ENCODE measurements around the gene CLDN12. TPM values are rescaled to one million over a fixed set of nuclear protein-coding genes. Genes with fewer than 3 reads are reported as not detected.

The CLDN12 gene
- total RNA-seq, 2 donors from 2014 or later, result 5.6 to 11.0 TPM

DNA sequence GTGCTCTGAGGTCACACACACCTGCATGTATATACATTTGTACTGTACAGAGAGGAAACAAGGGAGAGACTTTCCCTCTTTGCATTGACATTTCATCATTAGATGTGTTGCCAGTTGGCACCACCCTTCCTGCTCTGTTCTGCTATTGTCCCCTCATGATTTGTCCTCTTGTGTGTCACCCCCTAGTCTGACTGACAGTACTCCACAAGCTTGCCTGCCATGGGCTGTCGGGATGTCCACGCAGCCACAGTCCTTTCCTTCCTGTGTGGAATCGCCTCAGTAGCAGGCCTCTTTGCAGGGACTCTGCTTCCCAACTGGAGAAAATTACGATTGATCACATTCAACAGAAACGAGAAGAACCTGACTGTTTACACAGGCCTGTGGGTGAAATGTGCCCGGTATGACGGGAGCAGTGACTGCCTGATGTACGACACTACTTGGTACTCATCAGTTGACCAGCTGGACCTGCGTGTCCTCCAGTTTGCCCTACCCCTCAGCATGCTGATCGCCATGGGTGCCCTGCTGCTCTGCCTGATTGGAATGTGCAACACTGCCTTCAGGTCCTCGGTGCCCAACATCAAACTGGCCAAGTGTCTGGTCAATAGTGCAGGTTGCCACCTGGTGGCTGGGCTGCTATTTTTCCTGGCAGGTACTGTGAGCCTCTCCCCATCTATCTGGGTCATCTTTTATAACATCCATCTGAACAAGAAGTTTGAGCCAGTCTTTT, 9.4 kb downstream of the CLDN12 start:
- Mint-ChIP-seq H3K4me3 (no peak overlapping the region), H3K27me3 (no peaks in the 10 kb centered on the region), H3K9me3 (no peaks in the 10 kb centered on the region), H3K27ac (no peak overlapping the region), H3K36me3 (ENCODE audit: low read depth) (peaks cover 6% of the 10 kb centered on the region), H3K4me1 (no peaks in the 10 kb centered on the region)
- ATAC-seq (replicated peaks), result no peak

DNA sequence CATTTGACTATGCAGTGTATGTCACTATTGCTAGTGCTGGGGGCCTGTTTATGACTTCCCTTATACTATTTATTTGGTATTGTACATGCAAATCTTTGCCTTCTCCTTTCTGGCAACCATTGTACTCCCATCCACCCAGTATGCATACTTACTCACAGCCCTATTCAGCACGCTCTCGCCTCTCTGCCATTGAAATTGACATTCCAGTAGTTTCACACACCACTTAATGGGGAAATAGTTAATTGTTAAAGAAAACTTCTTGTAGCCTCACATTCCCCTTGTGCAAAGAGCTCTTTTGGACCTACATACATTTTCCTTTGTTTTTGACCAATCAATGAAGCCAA, 9.9 kb downstream of the CLDN12 start:
- Mint-ChIP-seq H3K27me3 (no peaks in the 10 kb centered on the region), H3K4me1 (no peaks in the 10 kb centered on the region), H3K27ac (no peak overlapping the region), H3K36me3 (ENCODE audit: low read depth) (peaks cover 6% of the 10 kb centered on the region), H3K9me3 (no peaks in the 10 kb centered on the region), H3K4me3 (no peak overlapping the region)
- no peak for ATAC-seq (replicated peaks)

DNA sequence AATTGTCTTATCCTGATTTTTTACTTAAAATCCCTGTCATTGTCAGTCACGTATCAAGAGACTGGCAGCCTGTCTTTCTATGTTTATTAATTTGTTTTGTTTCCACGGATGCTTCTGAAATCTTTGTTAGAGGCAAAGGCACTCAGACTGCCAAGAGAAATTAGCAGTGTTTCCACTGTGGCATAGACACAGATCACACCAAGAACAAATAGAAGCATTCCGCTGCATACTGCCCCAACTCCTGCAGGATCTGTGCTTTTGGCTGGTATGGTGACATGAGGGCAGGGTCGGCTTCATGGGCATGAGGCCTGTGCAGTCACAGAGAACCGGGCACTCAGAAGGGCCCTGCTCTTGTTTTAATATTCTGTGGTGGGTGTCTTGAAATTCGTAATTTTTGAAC, 18.4 kb downstream of the CLDN12 start:
- peaks cover 12% of the 10 kb centered on the region for H3K4me1 Mint-ChIP-seq
- ATAC-seq (replicated peaks), result no peak
- H3K36me3 Mint-ChIP-seq (ENCODE audit: low read depth), result no peaks in the 10 kb centered on the region
- no peaks in the 10 kb centered on the region for H3K9me3 Mint-ChIP-seq
- no peak overlapping the region for H3K4me3 Mint-ChIP-seq
- H3K27ac Mint-ChIP-seq, result peak overlapping the region; percentile 12
- no peaks in the 10 kb centered on the region for H3K27me3 Mint-ChIP-seq

DNA sequence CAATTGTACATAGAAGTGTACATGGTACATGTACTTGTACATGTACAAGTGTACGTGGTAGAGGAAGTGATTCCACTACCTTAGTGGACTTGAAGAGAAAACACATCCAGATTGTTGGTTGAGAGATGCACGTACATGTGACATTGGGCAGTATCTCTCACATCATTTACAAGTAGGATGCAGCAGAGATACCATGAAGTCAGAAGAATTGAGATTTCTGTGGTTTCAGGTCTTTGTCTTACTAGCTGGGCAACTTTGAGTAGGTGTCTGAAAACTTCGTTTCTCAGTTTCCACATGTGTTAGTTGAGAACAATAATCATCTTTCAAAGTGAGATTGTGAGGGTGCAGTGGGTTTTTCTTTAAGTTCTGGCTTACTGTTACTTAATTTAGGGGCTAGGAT, 21.5 kb downstream of the CLDN12 start:
- Mint-ChIP-seq H3K27me3 (peaks cover 7% of the 10 kb centered on the region), H3K27ac (peak overlapping the region; percentile 78), H3K4me1 (peaks cover 12% of the 10 kb centered on the region), H3K9me3 (no peaks in the 10 kb centered on the region), H3K36me3 (ENCODE audit: low read depth) (no peaks in the 10 kb centered on the region), H3K4me3 (peak overlapping the region; percentile 57)
- ATAC-seq (replicated peaks), result peak; percentile 91

DNA sequence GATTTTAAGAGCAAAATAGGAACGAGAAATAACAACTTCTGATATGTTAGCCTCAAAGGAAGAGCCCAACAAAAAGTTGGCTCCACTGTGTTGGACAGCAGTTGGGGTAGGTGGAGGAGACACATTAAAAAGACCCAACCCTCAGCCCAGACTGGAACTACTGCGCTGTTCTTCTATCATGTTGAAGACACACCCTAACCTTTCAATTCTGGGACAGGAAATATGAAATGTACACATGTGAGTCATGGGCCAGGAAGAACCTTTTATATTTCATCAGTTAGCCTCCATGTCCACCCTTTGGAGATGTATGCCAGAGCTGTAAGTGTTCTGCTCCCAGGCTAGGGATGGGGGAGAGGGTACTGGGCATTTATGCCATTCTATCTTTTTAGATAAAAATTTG, 22.1 kb downstream of the CLDN12 start:
- peaks cover 7% of the 10 kb centered on the region for H3K27me3 Mint-ChIP-seq
- H3K9me3 Mint-ChIP-seq, result no peaks in the 10 kb centered on the region
- no peaks in the 10 kb centered on the region for H3K36me3 Mint-ChIP-seq (ENCODE audit: low read depth)
- peaks cover 12% of the 10 kb centered on the region for H3K4me1 Mint-ChIP-seq
- ATAC-seq (replicated peaks), result peak; percentile 67
- peak overlapping the region; percentile 57 for H3K4me3 Mint-ChIP-seq
- peak overlapping the region; percentile 78 for H3K27ac Mint-ChIP-seq

DNA sequence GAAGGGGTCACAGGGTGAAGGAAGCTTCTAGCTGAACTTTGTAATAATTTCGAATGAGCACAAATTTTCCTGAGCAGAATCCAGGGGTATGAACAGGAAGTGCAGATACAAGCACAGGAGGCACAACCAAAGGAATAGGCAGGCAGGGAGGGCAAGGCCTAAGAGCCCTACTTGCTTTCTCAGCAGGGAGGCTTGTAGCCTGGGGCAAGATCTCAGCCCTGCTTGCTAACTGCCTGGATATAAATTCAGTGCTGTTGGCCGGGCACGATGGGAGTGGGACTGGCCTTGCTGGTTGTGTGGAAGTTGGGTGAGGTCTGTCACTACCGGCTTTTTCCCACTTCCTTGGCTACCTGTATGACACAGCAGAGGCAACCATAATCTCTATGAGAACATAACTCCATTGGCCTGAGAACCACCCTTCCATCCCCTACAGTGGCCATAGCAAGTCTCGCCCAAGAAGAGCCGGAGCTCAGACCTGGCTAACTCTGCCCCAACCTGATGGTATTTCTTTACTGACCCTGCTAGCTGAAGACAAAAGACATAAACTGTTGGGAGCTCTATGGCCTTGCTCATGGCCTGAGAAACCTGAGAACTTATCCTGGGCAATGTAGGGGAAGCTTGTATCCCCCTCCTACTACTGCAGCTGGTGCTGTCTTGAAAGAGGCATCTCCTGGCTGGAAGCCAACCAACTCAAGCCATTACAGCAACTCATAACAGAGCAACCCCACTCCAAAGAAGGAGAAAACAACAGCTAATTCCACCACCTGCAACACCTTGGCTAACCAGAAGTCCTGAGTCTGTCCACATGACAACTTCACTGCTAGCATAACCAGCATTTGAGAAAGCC, 27.6 kb downstream of the CLDN12 start:
- Mint-ChIP-seq H3K27ac (no peak overlapping the region), H3K4me1 (no peaks in the 10 kb centered on the region), H3K36me3 (ENCODE audit: low read depth) (no peaks in the 10 kb centered on the region), H3K9me3 (no peaks in the 10 kb centered on the region), H3K27me3 (peaks cover 15% of the 10 kb centered on the region), H3K4me3 (no peak overlapping the region)
- no peak for ATAC-seq (replicated peaks)

DNA sequence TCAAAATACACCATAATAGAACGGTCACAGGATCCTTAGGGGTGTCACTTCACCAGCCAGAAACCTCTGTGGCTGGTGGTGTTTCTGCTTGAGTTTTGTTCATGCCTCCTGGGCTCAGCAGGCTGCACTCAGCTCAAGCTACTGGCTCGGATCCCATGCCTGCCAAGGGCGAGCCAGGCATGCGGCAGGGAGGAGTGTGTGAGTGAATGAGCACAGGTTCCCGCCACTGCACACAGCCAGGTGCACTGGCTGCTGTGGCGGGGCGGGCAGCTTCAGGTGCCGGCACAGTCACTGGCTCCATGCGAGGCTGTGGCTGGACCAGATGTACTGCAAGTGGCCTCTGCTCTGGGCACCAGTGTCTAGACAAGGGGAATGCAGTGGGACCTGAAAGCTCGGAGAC, 29.5 kb downstream of the CLDN12 start:
- Mint-ChIP-seq H3K4me1 (no peaks in the 10 kb centered on the region), H3K27ac (no peak overlapping the region), H3K9me3 (no peaks in the 10 kb centered on the region), H3K4me3 (no peak overlapping the region), H3K36me3 (ENCODE audit: low read depth) (no peaks in the 10 kb centered on the region), H3K27me3 (peaks cover 15% of the 10 kb centered on the region)
- ATAC-seq (replicated peaks), result no peak

DNA sequence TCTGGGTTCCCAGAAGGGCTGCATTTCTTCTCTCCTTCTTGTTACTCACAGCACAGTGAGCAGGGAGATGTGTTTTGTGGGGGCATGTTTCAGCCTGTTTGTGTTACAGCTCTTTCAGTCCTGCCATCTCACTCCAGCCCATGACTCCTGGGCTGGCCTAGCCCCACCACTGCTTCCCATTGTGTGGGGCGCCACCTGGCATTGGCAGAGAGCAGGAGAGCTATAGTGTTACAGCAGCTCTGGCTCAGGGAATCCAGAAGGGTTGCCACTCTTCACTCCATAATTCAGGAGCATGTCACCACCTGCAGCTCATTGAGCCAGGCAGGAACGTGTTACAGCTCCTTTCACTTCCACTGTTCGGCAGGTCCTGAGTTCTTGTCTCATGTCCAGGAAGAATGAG, 30.0 kb downstream of the CLDN12 start:
- Mint-ChIP-seq H3K9me3 (no peaks in the 10 kb centered on the region), H3K4me3 (no peak overlapping the region), H3K27me3 (peaks cover 15% of the 10 kb centered on the region), H3K4me1 (no peaks in the 10 kb centered on the region), H3K27ac (no peak overlapping the region), H3K36me3 (ENCODE audit: low read depth) (no peaks in the 10 kb centered on the region)
- ATAC-seq (replicated peaks), result no peak

DNA sequence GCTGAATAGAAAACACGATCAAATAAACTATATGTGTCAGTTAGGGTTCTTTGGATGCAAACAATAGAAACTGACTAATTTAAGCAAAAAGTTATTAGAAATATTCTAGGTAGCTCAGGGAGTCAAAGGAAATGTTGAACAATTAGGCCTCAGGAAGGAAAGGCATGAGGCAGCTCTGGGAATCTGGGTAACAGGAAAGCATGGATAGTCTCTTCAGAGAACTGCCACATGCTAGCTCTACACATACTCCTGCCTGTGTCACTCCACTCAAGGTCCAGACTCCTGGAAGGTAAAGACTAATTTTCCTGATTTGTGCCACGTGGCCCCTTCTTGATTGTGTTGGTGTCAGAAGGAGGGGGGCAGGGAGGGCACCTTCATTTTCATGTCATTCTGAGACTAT, 42.4 kb downstream of the CLDN12 start:
- no peaks in the 10 kb centered on the region for H3K27me3 Mint-ChIP-seq
- ATAC-seq (replicated peaks), result no peak
- no peak overlapping the region for H3K27ac Mint-ChIP-seq
- H3K36me3 Mint-ChIP-seq (ENCODE audit: low read depth), result no peaks in the 10 kb centered on the region
- H3K4me3 Mint-ChIP-seq, result no peak overlapping the region
- no peaks in the 10 kb centered on the region for H3K4me1 Mint-ChIP-seq
- no peaks in the 10 kb centered on the region for H3K9me3 Mint-ChIP-seq

DNA sequence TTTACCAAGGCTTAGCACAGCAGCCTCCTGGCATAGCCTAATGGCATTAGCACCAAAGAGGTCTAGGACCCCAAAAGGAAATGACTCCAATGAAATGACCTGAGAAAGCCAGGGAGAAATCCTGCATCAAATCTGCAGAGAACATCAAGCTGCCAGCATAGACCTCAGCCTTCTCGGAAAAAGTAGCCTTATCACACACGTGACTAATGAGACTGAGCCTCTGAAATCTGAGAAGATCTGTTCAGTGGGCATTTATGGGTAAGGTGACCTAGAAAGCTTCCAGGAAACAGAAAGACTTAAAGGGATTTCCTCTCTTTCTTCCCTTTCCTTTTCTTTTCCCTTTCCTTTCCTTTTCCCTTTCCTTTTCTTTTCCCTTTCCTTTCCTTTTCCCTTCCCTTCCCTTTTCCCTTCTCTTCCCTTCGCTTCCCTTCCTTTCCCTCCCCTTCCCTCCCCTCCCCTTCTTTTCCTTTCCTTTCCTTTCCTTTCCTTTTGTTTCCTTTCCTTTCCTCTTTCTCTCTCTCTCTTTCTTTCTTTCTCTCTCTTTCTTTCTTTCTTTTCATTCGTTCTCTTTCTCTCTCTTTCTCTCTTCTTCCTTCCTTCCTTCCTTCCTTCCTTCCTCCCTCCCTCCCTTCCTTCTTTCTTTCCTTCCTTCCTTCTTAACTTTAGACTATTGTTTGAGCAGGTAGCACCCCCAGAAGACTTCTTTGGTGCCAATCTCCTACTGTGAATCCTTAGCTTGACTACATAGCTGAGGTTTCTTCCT, 43.1 kb downstream of the CLDN12 start:
- ATAC-seq (replicated peaks), result no peak
- H3K4me3 Mint-ChIP-seq, result no peak overlapping the region
- no peaks in the 10 kb centered on the region for H3K4me1 Mint-ChIP-seq
- H3K9me3 Mint-ChIP-seq, result no peaks in the 10 kb centered on the region
- H3K27me3 Mint-ChIP-seq, result no peaks in the 10 kb centered on the region
- H3K36me3 Mint-ChIP-seq (ENCODE audit: low read depth), result no peaks in the 10 kb centered on the region
- no peak overlapping the region for H3K27ac Mint-ChIP-seq

DNA sequence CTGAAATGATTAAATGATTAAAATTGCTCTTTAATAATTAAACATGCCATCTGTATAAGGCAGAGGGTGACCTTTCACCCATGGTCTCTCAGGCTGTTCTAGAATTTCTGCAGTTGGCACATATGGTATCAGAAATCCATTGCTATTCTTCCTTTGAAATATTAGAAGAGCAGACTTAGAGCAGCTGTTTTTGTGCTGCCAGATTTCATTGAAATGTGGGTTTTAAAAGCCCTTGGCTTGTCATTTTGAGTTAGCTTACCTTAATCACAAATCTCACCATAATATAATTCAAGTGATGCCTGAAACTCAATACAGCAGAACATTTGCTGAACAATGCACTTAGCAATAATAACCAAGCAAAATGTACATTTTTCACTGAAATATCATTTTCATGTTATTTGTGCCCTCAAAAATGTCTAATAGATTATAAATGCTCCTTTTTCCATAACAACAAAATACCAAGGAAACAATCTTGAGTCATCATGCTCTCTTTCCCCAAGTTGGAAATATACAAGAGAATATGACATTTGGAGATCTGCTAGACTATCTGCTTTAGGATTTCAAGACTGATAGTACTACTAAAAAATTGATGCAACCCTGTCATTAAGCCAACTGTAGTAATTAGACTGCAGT, 50.1 kb downstream of the CLDN12 start:
- Mint-ChIP-seq H3K9me3 (no peaks in the 10 kb centered on the region), H3K36me3 (ENCODE audit: low read depth) (no peaks in the 10 kb centered on the region), H3K4me1 (peaks cover 12% of the 10 kb centered on the region), H3K27me3 (peaks cover 11% of the 10 kb centered on the region), H3K27ac (no peak overlapping the region), H3K4me3 (no peak overlapping the region)
- ATAC-seq (replicated peaks), result no peak

DNA sequence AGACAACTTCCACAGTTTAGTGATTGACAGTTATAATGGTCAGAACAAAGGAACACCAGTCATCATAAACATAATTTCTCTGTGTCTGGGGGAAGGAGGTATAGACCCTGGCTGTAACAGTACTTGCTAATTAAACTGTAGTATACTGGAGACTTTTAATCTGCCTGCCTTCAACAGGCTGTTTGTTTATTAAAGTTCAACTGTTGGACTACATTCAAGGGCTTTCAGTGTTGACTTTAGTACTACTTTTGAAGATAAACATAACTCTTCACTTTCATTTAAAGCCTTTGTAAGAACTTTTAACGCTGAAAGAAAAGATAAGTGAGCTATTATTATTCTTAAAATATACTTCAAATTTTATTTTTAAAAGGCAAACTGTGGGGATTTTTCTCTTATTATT, 50.7 kb downstream of the CLDN12 start:
- ATAC-seq (replicated peaks), result no peak

DNA sequence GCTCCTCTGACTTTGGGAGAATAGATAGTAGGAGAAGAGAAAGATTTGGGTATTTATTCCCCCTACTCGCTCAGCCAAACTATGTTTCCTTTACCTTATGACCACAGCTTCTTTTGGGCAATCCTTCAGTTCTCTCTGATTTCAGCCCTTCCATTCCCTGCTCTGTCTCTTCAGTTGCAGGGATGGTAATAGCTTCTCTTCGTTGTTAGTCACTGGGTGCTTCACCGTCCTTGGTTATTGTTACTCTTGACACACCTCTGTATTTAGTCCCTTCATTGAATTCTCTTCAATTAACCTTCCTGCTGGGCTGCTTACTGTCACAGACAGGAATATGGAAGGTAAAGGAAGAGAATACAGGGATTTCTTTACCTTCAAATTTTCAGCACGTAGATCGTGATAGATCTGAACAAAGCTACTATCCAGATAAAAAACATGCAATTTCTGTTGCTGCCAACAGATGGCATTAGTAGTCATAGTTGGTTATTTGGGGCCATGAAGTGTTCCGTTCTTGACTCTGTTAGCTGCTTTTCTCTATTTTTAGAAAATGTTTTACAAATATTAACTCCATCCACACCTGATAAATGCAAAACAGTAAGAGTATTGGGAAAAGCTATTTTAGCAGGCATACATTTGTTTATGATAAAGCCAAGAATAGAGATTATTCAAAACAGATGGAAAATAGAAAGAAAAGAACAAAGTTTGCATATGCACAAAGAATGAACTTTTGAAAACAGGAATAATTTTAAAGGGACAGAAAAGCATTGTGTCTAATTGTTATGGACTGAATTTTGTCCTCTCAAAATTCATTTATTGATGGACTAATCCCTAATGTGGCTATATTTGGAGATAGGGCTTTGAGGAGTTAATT, 52.1 kb downstream of the CLDN12 start:
- Mint-ChIP-seq H3K27me3 (peaks cover 11% of the 10 kb centered on the region), H3K4me3 (peak overlapping the region; percentile 34), H3K4me1 (peaks cover 12% of the 10 kb centered on the region), H3K36me3 (ENCODE audit: low read depth) (no peaks in the 10 kb centered on the region), H3K9me3 (no peaks in the 10 kb centered on the region), H3K27ac (peak overlapping the region; percentile 62)
- peak; percentile 59 for ATAC-seq (replicated peaks)

More for the DNA sequence above, 50.7 kb downstream of the CLDN12 start:
- Mint-ChIP-seq H3K36me3 (ENCODE audit: low read depth) (no peaks in the 10 kb centered on the region), H3K27ac (no peak overlapping the region), H3K9me3 (no peaks in the 10 kb centered on the region), H3K4me1 (peaks cover 12% of the 10 kb centered on the region), H3K4me3 (no peak overlapping the region), H3K27me3 (peaks cover 11% of the 10 kb centered on the region)

All from activated T-helper 17 cell treated with anti-CD3 and anti-CD28 coated beads, Interleukin-2, amount 50 U/mL, for 72 hours (primary cell).